ENCODE results near the gene RANBP3.

DNA sequence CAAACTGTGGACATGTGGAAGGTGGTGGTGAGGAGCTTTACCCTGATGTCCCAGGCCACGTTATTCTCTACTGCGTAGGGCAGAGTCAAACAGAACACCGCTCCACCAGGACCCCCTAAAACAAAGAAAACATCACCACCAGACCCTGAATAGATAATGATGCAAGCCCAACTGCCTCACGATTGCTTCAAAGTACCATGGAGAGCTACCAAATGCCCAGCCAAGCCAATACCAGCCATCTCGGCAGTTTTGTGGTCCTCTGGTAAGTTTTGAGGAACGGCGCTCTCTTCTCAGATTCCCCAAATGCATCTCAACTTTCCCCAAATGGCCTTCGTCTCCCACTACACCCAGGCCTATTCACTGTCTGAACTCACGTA lies 5.6 kb downstream of the RANBP3 start:
- TF ChIP-seq, protein P1, sequence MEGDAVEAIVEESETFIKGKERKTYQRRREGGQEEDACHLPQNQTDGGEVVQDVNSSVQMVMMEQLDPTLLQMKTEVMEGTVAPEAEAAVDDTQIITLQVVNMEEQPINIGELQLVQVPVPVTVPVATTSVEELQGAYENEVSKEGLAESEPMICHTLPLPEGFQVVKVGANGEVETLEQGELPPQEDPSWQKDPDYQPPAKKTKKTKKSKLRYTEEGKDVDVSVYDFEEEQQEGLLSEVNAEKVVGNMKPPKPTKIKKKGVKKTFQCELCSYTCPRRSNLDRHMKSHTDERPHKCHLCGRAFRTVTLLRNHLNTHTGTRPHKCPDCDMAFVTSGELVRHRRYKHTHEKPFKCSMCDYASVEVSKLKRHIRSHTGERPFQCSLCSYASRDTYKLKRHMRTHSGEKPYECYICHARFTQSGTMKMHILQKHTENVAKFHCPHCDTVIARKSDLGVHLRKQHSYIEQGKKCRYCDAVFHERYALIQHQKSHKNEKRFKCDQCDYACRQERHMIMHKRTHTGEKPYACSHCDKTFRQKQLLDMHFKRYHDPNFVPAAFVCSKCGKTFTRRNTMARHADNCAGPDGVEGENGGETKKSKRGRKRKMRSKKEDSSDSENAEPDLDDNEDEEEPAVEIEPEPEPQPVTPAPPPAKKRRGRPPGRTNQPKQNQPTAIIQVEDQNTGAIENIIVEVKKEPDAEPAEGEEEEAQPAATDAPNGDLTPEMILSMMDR (IDR thresholded peaks at IDR 0.05) = no peak
- TF ChIP-seq POLR2AphosphoS5 (IDR thresholded peaks at IDR 0.05) = no peak
